GM19468 (cell line): Measurements from ENCODE around the gene CD69.
A peak's percentile ranks its signal among the peaks of the same experiment; 100 is the strongest.
"Not testable (repeated sequence)": the region's sequence is repeated elsewhere in the genome, so short reads cannot be mapped to it uniquely, and the experiment has no call there.

Experiments
- ATAC-seq: cut with Tn5 transposase; IDR thresholded peaks from one replicate; pipeline ENCODE4 v1.9.1; 2021; ENCODE audit warnings: mild to moderate bottlenecking, moderate library complexity, moderate number of reproducible peaks; ENCODE audit not compliant: unreplicated experiment; ENCODE audit errors: extremely low read depth

Gene CD69

DNA sequence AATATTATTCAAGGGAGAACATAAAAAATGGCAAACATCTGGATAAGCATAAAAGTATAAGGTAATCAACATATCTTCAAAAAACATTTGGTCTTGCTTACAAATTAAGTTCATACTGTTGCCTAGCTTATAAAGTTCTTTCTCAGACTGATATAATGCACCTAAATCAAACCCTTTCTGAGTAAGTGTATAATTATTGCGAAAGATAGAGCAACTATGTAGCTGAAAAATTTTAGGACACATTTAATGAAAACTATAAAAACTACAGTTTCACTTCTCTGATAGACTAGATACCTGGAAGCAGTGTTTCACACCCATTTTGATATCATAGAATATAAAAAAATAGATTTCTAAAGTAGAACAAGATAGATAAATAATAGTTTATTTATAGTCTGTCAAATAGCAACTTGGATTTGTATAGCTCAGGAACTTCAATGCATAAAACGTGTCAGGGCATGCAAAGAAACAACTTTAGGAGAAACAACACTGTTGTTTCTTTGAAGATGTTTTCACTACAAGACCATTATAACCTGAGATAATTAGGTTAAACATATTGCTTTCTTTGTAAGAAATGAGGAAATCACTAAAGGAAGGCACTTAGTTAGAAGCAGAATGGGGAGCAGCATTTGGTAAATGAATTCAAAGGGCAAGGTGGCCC, 35.4 kb downstream of the CD69 start:
- ATAC-seq, result no peak

DNA sequence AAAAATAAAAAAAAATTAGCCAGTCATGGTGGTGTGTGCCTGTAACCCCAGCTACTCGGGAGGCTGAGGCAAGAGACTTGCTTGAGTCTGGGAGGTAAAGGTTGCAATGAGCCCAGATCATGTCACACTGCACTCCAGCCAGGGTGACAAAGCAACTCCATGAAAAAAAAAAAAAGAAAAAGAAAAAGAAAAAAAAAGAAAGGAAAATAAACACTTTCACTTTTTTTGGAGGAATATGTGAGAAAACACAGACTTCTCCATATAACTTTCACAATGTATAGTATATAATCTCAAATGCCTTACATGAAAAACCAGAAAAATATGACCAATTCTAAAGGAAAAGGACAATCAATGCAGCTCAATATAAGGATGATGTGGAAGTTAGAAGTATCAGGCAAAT, 36.7 kb downstream of the CD69 start:
- ATAC-seq, result no peak

DNA sequence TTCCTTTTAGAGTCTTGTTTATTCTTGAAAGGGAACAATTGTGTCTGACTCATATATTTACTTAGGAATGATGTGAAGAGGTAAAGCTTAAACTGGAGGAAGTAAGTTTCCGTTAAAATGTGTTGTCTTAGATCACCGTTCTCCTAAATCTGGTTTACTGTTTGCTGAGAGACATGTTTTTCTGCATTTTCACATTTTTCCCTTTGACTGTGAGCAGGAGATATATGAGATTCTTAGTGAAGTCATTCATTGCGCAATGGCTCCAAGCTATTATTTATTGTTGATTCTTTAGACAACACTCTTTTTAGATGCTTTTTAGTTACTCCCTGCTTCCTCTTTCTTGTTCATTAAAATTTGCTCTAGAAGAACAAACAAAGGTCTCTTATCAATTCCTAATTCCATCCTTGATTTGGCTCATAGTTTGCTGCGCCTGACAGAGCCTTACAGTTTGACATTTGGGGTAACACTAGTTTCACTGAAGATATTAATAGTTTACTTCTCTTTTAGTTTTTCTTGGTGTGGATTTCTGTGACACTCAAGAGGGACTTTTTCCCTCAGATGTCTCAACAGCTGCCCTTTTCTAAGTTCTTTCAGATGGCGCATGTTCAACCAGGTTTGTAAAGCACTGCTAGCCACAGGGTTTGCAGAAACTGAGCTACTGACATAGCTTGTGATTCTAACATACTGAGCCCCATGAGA, 39.2 kb downstream of the CD69 start:
- peak; percentile 50 for ATAC-seq

DNA sequence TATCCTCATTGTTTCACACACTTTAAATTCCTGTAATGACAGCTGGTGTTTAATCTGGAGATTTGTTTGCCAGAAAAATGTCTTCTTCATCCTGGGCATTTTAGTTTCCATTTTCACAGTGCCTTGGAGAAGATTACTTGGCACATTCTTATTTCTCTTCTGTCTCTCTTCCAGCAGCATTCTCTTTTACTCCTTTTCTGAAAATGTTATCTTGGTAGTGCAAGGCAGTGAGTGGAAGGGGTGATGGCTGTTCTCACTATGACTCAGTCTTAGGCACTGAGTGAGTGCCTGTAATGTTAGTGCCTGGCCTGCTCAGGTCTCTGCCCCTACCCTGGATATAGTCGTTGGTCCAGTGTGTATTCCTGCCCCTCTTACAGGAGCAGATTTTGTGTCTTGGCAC, 40.9 kb downstream of the CD69 start:
- ATAC-seq, result no peak

DNA sequence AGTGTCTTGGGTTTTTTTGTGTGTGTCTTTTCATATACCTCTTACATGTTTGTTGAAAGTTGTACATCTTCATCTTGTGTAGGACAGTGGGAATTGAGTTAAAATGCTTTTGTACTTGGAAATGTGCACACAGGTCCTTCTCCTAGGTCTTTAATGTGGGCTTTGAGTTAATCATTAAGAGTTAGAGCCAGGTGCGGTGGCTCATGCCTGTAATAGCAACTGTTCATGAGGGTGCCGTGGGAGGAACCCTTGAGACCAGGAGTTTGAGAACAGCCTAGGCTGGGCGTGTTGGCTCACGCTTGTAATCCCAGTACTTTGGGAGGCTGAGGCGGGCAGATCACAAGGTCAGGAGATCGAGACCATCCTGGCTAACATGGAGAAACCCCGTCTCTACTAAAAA, 41.7 kb downstream of the CD69 start:
- no peak for ATAC-seq

DNA sequence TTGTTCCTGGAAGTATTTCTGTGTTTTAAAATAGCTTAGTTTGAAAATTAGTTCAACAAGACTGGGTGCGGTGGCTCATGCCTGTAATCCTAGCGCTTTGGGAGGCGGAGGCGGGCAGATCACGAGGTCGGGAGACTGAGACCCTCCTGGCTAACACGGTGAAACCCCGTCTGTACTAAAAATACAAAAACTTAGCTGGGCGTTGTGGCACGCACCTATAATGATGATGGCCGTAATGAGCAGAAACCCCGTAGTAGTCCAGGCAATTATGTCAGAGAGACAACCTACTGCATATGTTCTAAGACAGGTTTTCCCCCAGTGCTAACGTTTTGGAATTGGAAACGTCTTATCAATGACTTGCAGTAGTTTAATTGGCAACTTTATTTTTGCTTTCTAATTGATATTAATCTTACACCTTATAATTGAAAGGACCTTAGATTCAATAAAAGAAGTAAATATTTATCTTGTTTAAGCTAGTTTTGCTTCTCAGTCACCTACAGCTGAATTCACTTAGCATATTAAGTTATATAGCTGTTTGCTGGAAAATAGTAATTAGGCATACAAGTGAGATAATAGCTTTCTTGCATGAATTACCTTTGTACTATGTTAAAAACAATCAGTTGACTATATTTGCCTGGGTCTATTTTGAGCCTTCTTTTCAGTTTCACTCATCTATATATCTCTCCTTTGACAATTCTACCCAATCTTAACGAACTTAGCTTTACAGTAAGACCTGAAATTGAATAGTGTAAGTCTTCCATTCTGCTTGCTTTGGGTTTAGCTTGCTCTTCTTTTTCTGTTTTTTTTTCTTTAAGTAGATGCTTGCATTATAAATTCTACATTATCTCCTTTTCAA, 43.4 kb downstream of the CD69 start:
- no peak for ATAC-seq

DNA sequence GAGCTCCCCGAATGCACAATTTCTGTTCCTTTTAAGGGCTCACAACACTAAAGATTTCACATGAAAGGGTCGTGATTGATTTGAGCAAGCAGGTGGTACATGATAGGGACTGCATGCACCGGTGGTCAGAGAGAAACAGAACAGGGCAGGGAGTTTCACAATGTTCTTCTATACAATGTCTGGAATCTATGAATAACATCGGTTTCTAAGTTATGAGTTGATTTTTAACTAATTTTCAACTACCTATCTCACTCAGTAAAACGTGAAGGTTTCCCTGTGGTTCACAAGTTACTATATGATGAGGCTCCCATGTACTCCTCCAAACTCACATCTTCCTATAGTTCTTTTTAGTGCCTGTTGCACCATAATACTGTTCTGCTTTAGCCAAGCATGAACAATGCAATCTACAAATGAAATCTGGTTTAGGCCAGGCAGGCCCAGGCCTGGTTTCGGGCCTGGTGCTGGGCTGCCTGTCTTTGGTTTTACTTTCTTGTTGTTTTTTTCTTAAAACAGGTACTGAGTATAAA, 47.6 kb downstream of the CD69 start:
- peak; percentile 66 for ATAC-seq

DNA sequence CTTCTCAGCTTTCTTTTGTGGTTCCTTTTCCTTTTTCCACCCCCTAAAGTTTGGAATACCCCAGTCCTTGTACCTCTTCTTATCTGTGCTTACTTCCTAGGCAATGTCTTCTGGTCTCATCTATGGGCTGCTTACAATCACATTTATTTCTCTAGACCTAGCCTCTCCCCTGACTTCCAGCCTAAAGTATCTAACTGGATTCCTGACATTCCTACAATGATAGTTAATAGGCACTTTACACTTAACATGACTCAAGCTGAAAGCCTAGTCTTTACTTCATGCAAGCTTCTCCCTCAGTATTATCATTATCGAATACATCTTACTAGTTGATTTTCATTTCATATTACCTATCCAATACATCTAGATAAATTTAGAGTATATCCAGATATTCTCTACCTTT, 49.0 kb downstream of the CD69 start:
- ATAC-seq, result no peak

DNA sequence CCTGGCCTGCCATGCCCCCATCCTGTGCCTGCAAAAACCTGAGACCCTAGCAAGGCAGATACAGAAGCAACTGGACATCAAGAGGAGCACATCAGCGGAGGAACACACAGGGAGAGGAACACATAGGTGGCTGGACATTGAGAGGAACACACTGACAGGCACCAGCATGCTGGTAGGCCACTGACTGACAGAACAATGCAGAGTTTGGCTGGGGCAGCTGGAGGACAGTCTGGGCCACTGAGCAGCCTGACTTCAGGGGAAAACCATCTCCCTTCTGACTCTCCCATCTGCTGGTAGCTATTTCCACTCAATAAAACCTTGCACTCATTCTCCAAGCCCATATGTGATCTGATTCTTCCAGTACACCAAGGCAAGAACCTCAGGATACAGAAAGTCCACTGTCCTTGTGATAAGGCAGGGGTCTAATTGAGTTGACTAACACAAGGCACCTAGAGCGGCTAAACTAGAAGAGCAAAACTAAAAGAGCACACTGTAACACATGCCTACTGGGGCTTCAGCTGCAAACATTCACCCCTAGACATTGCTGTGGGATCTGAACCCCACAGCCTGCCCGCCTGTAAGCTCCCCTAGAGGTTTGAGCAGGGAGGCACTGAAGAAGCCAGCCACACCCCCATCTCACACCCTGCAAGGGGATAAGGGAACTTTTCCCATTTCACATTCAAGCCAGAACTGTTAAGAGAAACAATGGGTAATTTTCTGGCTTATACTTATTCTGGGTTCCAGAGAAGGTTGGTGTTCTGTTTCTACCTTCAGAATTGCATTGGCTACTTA, 49.9 kb downstream of the CD69 start:
- no peak for ATAC-seq

DNA sequence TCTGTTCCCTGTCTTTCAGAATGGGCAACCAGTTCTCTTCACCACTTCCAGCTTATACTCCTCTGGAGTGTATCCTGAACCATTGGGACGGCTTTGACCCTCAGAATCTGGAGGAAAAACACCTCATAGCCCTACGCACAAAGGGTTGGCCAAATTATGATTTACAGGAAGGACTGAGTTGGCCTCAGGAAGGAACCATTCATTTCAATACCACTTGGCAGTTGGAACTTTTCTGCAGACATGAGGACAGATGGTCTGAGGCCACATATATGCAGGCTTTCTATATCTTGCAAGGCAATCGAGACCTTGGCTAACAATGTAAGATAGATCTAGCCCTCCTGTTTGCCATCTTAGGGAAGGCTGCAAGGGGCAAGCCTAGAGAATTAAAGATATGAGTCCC, 51.8 kb downstream of the CD69 start:
- no peak for ATAC-seq

DNA sequence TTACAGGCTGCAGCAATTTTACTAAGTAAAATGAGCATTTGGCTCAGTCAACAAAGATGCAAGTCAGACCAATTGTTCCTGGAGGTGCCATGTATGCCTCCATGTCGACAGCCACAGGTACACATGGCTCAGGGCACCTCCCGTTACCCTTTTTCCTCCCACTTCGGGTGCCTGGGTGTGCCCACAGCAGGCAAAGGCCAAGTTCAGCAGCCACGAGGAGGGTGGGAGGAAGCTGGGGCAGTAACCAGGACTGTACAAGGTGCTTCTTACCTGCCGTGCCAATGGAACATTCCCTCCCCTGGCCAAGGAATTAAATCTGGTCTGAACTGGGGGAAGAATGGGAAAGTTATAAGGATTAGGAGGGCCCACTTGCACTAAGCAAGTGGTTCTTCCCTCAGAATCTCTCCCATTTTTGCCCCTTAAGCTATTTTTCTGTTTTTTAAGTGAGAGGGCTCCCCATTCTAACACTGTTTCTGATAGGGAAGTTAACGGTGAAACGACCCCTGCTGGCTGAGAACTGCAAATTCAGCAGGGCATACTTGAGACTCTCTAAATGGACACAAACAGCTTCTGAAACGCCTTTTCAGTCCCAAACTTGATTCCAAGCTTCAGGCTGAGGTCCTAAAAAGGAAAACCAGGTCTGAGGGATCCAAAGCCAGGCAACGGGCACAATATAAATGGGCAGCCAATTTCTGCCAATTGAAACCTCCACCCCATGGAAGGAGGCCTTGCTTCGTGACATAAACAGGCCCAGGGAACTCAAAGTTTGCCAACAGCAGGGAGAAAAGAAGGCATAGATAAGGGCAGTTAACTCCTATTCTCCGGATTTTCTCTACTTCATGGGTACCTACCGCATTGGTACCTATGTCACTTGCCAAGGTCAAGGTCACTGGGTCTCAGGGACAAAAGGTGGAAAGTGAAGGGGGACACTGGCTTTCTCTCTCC, 52.6 kb downstream of the CD69 start:
- ATAC-seq, result no peak

DNA sequence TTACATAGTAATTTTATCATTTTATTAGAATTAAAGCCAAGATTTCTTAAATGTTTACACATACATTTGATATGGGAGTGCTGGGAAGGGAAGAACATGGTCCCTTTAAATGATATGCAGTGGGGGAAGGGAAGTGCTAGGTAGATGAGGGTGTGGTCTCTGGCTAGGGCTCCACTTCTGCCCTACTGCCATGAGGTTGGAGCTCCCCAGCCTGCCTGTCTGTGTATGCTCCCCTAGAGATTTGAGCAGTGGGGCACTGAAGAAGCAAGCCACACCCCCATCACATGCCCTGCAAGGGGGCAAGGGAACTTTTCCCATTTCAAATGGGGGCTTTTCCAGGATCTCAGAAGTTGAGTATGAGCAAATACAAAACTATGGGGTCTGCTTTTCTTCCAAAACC, 53.3 kb downstream of the CD69 start:
- ATAC-seq, result no peak

DNA sequence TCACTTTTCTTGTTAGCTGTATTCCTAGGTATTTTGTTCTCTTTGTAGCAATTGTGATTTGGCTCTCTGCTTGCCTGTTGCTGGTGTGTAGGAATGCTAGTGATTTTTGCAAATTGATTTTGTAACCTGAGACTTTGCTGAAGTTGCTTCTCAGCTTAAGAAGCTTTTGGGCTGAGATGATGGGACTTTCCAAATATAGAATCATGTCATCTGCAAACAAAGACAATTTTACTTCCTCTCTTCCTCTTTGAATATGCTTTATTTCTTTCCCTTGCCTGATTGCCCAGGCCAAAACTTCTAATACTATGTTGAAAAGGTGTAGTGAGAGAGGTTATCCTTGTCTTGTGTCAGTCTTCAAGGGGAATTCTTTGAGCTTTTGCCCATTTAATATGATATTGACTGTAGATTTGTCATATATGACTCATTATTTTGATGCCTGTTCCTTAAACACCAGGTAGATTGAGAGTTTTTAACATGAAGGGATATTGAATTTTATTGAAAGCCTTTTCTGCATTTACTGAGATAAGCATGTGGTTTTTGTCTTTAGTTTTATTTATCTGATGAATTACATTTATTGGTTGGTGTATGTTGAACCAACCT, 54.5 kb downstream of the CD69 start:
- ATAC-seq, result no peak

DNA sequence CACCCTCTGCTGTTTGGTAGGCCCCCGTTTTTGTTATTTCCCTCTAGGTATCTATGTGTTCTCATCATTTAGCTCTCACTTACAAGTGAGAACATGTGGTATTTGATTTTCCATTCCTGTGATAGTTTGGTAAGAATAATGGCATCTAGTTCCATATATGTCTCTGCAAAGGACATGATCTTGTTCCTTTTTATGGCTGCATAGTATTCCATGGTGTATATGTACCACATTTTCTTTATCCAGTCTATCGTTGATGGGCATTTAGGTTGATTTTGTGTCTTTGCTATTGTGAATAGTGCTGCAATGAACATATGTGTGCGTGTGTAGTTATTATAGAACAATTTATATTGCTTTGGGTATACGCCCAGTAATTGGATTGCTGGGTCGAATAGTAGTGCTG, 56.1 kb downstream of the CD69 start:
- ATAC-seq, result not testable (repeated sequence)
